Thymus (tissue), 11 donors: ENCODE data around the gene NR2F2. TPM values are rescaled to one million over a fixed set of nuclear protein-coding genes. Genes with fewer than 3 reads are reported as not detected.
A peak's percentile ranks its signal among the peaks of the same experiment; 100 is the strongest.

Source experiments
- DNase-seq, 9 donors: peaks; one replicate each; pipeline ENCODE4 v3.0.0-alpha.2; 2013; ENCODE audit warnings: low spot score in 9 of 9, low read depth in 6 of 9, missing footprints in 1 of 9
- H3K27ac ChIP-seq, 2 donors: one replicate each; pipeline ENCODE4 v1.5.1; 2013; ENCODE audit warnings: control low read depth in 1 of 2, low read depth in 1 of 2, low read length in 1 of 2, mild to moderate bottlenecking in 1 of 2, moderate library complexity in 1 of 2
- H3K27me3 ChIP-seq, 2 donors: one replicate each; pipeline ENCODE4 v1.5.1; 2013; ENCODE audit warnings: low read length in 1 of 2; ENCODE audit not compliant: control insufficient read depth in 2 of 2, insufficient read depth in 1 of 2
- H3K36me3 ChIP-seq, 2 donors: one replicate each; pipeline ENCODE4 v1.5.1; 2013; ENCODE audit warnings: low read length in 1 of 2, mild to moderate bottlenecking in 1 of 2, moderate library complexity in 1 of 2; ENCODE audit not compliant: control insufficient read depth in 2 of 2, insufficient read depth in 2 of 2
- H3K4me1 ChIP-seq, 2 donors: one replicate each; pipeline ENCODE4 v1.5.1; 2013; ENCODE audit warnings: low read length in 2 of 2; ENCODE audit not compliant: control insufficient read depth in 2 of 2, insufficient read depth in 2 of 2
- H3K4me3 ChIP-seq, 2 donors: one replicate each; pipeline ENCODE4 v1.5.1; 2013; ENCODE audit warnings: low read length in 2 of 2, control low read depth in 1 of 2, mild to moderate bottlenecking in 1 of 2
- H3K9me3 ChIP-seq, 2 donors: one replicate each; pipeline ENCODE4 v1.5.1; 2013; ENCODE audit warnings: low read length in 1 of 2, mild to moderate bottlenecking in 1 of 2; ENCODE audit not compliant: control insufficient read depth in 2 of 2, insufficient read depth in 1 of 2
- WGBS: extraction: QIAGEN DNeasy Blood & Tissue Kit; methylation state at CpG from one replicate; pipeline ENCODE4 v1.1.7; 2013; 5-methylcytosine and 5-hydroxymethylcytosine counted together
- polyA plus RNA-seq: library from polyadenylated mRNA; stranded (reverse); fragments of 200-250 nt; gene quantifications from one replicate; pipeline ENCODE4 v1.2.3, GENCODE V29; 2013
- total RNA-seq: library from RNA; stranded (reverse); fragments of 120-200 nt; gene quantifications from one replicate; pipeline ENCODE4 v1.2.4, GENCODE V29; 2013
- donor health status: healthy.

NR2F2 gene
- total and polyA plus RNA-seq, 2 donors, result 2.0 to 11.9 TPM

DNA sequence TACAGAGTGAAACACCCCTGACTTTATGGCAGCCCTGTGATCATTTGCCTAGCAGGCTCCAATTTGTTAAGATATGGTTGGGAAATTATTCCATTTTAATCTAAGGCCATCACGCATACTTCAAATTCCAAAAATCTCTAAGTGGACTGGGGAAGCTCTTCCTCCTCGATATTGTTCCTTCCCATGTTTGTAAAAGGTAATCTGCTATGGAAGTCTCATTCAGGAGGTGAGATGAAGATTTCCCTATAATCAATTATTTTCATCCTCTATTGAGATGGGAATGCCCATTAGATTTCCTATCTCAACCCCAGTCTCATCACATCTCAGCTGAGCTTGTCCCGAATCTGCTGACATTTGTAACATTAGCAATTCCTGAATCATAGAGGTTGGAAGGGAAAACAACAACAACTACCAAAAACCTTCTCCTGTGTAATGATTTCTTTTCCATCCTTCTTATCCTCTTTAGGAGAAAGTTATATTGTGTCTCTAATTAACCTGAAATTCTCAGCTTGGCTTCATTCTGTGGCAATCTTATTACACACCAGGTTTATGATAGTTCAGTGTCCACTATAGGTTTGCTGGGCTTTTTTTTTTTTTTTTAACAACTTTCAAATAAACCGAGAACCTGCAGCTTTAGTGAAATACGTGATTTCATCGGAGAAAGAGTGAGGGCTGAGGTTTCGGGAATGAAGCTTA, 2.2 kb upstream of the NR2F2 start:
- Histone ChIP-seq H3K36me3 (no peaks in the 10 kb centered on the region), H3K4me1 (peaks cover 2 to 9% of the 10 kb centered on the region in 2 donors), H3K27ac (no peak overlapping the region), H3K4me3 (no peak overlapping the region), H3K9me3 (peaks cover 0 to 4% of the 10 kb centered on the region in 2 donors), H3K27me3 (peaks cover 91 to 95% of the 10 kb centered on the region in 2 donors)
- WGBS, result 33% methylated on average over 7 of the region's 7 CpGs
- no peak for DNase-seq

GRCh38 chr15:96328877-96329195, 1.7 kb upstream of the NR2F2 start:
- peaks cover 2 to 9% of the 10 kb centered on the region in 2 donors for H3K4me1 ChIP-seq
- H3K36me3 ChIP-seq, result no peaks in the 10 kb centered on the region
- no peak overlapping the region for H3K27ac ChIP-seq
- H3K27me3 ChIP-seq, result peaks cover 93 to 95% of the 10 kb centered on the region in 2 donors
- H3K9me3 ChIP-seq, result peaks cover 2 to 9% of the 10 kb centered on the region in 2 donors
- no peak overlapping the region for H3K4me3 ChIP-seq
- 24% methylated on average over 2 of the region's 2 CpGs for WGBS
- DNase-seq, result no peak

GRCh38 chr15:96329403-96329981, 1.0 kb upstream of the NR2F2 start:
- Histone ChIP-seq H3K27ac (no peak overlapping the region), H3K27me3 (peaks cover 93 to 95% of the 10 kb centered on the region in 2 donors), H3K9me3 (peaks cover 2 to 10% of the 10 kb centered on the region in 2 donors), H3K4me1 (peaks cover 2 to 9% of the 10 kb centered on the region in 2 donors), H3K4me3 (no peak overlapping the region), H3K36me3 (no peaks in the 10 kb centered on the region)
- 12% methylated on average over 8 of the region's 8 CpGs for WGBS
- DNase-seq, result no peak

DNA sequence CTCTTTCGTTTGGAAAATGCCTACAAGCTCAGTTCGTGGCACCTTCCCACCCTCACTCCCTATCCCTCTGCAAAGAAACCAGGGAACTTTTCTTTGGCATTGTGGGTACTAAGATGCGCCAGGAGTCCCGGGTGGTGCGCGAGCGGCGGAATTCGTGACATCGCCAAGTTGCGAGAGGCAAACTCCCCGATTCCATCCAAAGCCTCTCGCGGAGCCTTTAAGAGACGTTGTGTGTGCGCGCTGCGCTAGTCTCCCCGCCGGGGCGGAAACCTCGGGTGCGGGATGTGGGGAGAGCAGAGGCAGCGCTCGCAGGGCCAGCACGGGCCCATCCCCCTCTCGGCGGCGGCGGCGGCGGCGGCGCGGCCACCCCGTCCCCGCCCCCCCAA, 443 bp upstream of the NR2F2 start:
- H3K27ac ChIP-seq, result peak overlapping the region; percentile 32 to 36
- DNase-seq, result peak in 5 of 9 donors; percentile 1 to 55 (median 10)
- H3K9me3 ChIP-seq, result peaks cover 2 to 10% of the 10 kb centered on the region in 2 donors
- H3K4me1 ChIP-seq, result peaks cover 2 to 9% of the 10 kb centered on the region in 2 donors
- peak overlapping the region; percentile 36 to 47 for H3K4me3 ChIP-seq
- H3K36me3 ChIP-seq, result no peaks in the 10 kb centered on the region
- H3K27me3 ChIP-seq, result peaks cover 95% of the 10 kb centered on the region in 2 donors
- 2% methylated on average over 37 of the region's 37 CpGs for WGBS

DNA sequence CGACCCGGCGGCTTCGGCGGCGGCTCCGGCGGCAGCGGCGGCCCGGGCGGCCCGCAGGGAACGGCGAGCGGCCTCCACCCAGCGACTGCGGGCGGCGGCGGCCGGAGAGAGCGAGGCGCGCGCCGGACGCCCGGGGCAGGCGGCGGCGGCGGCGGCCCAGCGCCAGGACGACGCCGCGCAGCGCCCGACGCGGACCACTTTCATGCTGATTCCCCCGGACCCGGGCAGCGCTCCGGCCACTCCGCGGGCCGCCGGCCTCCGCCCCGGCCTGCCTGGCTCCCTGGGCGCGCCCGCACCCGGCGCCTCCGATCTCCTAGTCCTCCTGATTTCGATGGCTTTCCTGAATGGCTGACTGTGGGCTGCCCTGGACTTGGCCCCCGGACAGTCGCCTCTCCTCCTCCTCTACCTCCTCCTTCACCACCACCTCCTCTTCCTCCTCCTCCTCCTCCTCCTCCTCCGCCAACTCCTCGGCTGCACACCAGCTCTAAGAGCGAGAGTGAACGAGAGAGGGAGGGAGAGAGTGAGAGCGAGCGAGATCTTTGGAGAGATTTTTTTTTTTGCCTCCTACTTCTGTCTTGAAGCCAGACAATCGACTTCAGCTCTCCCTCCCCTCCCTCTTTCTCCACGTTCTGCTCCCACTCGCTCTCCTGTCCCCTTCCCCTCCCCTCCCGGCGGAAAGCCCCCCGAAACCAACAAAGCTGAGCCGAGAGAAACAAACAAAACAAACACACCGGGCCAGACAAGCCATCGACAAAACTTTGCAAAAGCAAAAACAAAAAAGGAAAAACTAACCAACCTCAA, 844 bp downstream of the NR2F2 start:
- peaks cover 93 to 95% of the 10 kb centered on the region in 2 donors for H3K27me3 ChIP-seq

GRCh38 chr15:96331945-96332636, 1.6 kb downstream of the NR2F2 start:
- peaks cover 2 to 10% of the 10 kb centered on the region in 2 donors for H3K9me3 ChIP-seq
- H3K27me3 ChIP-seq, result peaks cover 95% of the 10 kb centered on the region in 2 donors
- H3K36me3 ChIP-seq, result no peaks in the 10 kb centered on the region
- no peak overlapping the region for H3K27ac ChIP-seq
- peak overlapping the region; percentile 43 to 47 for H3K4me3 ChIP-seq
- DNase-seq, result no peak
- H3K4me1 ChIP-seq, result peaks cover 2 to 9% of the 10 kb centered on the region in 2 donors
- WGBS, result 11% methylated on average over 70 of the region's 70 CpGs

More for the DNA sequence above, 844 bp downstream of the NR2F2 start:
- H3K36me3 ChIP-seq, result no peaks in the 10 kb centered on the region
- no peak for DNase-seq
- H3K27ac ChIP-seq, result peak overlapping the region; percentile 31 to 47
- peaks cover 2 to 10% of the 10 kb centered on the region in 2 donors for H3K9me3 ChIP-seq
- peak overlapping the region; percentile 29 to 47 for H3K4me3 ChIP-seq
- WGBS, result 4% methylated on average over 77 of the region's 77 CpGs
- H3K4me1 ChIP-seq, result peaks cover 2 to 9% of the 10 kb centered on the region in 2 donors

DNA sequence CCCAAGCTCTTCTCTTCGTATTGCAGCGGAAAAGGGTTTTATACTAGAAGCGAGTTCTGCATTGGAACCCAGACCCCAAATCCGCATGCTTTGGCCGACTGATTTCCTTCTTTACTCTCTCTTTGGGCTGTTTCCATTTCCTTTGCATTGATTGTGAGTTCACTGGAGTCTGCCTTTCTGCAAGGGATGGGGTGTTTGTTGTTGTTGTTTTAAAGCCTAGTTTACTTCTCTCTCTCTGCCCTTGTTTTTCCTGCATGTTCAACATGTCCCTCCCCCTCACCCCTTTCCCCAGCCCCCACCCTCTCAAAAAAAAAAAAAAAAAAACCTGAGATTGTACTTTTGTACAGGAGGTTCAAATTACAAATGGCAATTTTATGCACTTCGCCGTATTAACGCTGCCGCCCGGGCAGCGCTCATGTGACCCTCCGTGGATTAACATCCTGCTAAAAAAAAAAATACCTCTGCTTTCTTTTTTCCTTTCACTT, 2.2 kb downstream of the NR2F2 start:
- H3K4me1 ChIP-seq, result peaks cover 2 to 9% of the 10 kb centered on the region in 2 donors
- no peaks in the 10 kb centered on the region for H3K36me3 ChIP-seq
- peaks cover 90 to 95% of the 10 kb centered on the region in 2 donors for H3K27me3 ChIP-seq

DNA sequence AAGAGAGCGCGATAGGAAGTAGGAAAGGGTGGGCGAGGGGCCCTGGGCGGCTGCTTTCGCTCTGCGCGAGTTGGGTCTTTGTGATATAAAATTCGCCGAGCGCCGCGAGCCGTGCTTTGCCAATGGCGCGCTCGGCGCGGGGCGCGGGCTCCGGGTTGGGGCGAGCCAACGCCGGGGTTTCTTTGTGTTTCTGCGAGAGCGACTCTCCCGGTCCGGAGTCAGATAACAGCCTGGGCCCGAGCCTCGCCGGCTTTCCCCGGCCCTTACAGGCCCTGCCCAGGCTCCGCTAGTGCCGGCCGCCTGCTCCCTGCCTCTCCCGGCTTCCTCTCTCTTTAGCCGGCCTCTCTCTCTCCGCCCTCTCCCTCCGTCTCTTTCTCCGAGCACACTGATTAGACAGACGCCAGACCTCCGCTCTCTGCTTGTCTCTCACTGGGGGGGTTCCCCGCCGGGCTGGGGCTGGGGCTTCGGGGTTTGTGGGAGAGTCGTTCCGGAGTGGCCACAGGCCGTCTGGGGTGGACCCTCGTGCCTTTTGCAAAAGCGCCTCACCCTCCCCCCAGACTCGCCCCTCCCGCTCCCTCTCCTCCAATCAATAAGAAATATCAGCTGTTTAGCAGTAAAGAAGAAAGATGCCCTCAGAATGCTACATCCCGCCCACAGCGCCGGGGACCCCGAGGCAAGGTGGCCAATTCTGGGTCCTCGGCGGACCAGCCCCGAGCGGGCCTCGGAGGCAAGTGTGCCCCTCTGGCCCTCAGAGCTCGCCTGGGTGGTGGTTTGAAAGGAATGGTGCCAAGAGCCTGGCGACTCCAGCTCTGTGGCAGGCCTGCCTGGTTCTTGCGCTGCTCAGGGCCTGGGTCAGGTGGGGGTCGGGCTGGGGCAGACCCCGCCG, 2.9 kb downstream of the NR2F2 start:
- DNase-seq, result no peak
- 6% methylated on average over 67 of the region's 67 CpGs for WGBS
- peak overlapping the region; percentile 15 to 47 for H3K27ac ChIP-seq
- H3K36me3 ChIP-seq, result no peaks in the 10 kb centered on the region
- peaks cover 2 to 9% of the 10 kb centered on the region in 2 donors for H3K4me1 ChIP-seq
- H3K9me3 ChIP-seq, result peaks cover 2 to 10% of the 10 kb centered on the region in 2 donors
- H3K4me3 ChIP-seq, result peak overlapping the region; percentile 38 to 42
- H3K27me3 ChIP-seq, result peaks cover 85 to 96% of the 10 kb centered on the region in 2 donors

More for the DNA sequence above, 2.2 kb downstream of the NR2F2 start:
- no peak for DNase-seq
- 11% methylated on average over 12 of the region's 12 CpGs for WGBS
- Histone ChIP-seq H3K27ac (peak overlapping the region; percentile 15 to 47), H3K9me3 (peaks cover 2 to 10% of the 10 kb centered on the region in 2 donors), H3K4me3 (peak overlapping the region; percentile 42 to 43)
